HEK293 (cell line): Measurements from ENCODE around the gene DLX3.

Experiments used
- CTCF ChIA-PET: fragments of 350-600 bp; formaldehyde crosslinking; extraction: SDS; loops from one replicate; lab custom pipeline; 2021; ENCODE audit warnings: antibody characterized with exemption; lab: Yijun Ruan, JAX
- POLR2A ChIA-PET: fragments of 300-600 bp; formaldehyde crosslinking; extraction: SDS; loops from one replicate; lab custom pipeline; 2020; ENCODE audit warnings: antibody characterized with exemption, inconsistent platforms; lab: Yijun Ruan, JAX
- H3K27ac ChIP-seq: fragments of 200-500 bp; sonication (Bioruptor generic); 2 replicates; pipeline ENCODE4 v1.5.1; 2014; ENCODE audit warnings: low read depth, low read length, control low read depth, inconsistent platforms; ENCODE audit errors: extremely low read depth
- H3K36me3 ChIP-seq, 2 experiments: fragments of 200-500 bp in 1 of 2; sonication (Bioruptor generic) in 1 of 2; 1 replicate in 1 of 2; 2 replicates in 1 of 2; pipeline ENCODE4 v1.5.1; 2014 to 2017; ENCODE audit warnings: inconsistent platforms in 2 of 2, low read length in 2 of 2; ENCODE audit not compliant: control insufficient read depth in 2 of 2, insufficient read depth in 1 of 2
- H3K4me1 ChIP-seq: fragments of 200-500 bp; sonication (Bioruptor generic); 2 replicates; pipeline ENCODE4 v1.5.1; 2014; ENCODE audit warnings: mild to moderate bottlenecking, low read length, inconsistent platforms; ENCODE audit not compliant: control insufficient read depth, insufficient read depth
- H3K4me3 ChIP-seq: 2 replicates; pipeline ENCODE4 v1.5.1; 2011; ENCODE audit warnings: low read depth, mild to moderate bottlenecking, control low read depth, low read length, moderate library complexity
- H3K9me3 ChIP-seq: fragments of 200-500 bp; sonication (Bioruptor generic); 2 replicates; pipeline ENCODE4 v1.5.1; 2014; ENCODE audit warnings: low read depth, low read length, inconsistent platforms; ENCODE audit not compliant: control insufficient read depth, insufficient read depth
- EGR2 ChIP-seq: fragments of 450-650 bp; formaldehyde crosslinking; IDR thresholded peaks from 2 replicates; pipeline ENCODE4 v1.5.1; 2016; ENCODE audit warnings: low read depth, missing biosample characterization, missing genetic modification characterization
- GFI1B ChIP-seq: fragments of 450-650 bp; formaldehyde crosslinking; IDR thresholded peaks from 2 replicates; pipeline ENCODE4 v1.5.1; 2016; ENCODE audit warnings: missing biosample characterization, missing genetic modification characterization
- GLIS1 ChIP-seq: fragments of 450-650 bp; formaldehyde crosslinking; IDR thresholded peaks from 2 replicates; pipeline ENCODE4 v1.5.1; 2016; ENCODE audit warnings: missing biosample characterization, missing genetic modification characterization
- HOXC10 ChIP-seq: sonication (generic); formaldehyde crosslinking; IDR thresholded peaks from 2 replicates; pipeline ENCODE4 v1.8.1; 2023; ENCODE audit warnings: mild to moderate bottlenecking, missing genetic modification reagents
- KLF1 ChIP-seq: fragments of 450-650 bp; formaldehyde crosslinking; IDR thresholded peaks from 2 replicates; pipeline ENCODE4 v1.5.1; 2016; ENCODE audit warnings: missing biosample characterization, missing genetic modification characterization
- KLF16 ChIP-seq: fragments of 450-650 bp; formaldehyde crosslinking; IDR thresholded peaks from 2 replicates; pipeline ENCODE4 v1.5.1; 2017; ENCODE audit warnings: missing biosample characterization, missing genetic modification characterization
- KLF9 ChIP-seq: fragments of 450-650 bp; formaldehyde crosslinking; IDR thresholded peaks from 2 replicates; pipeline ENCODE4 v1.5.1; 2016; ENCODE audit warnings: missing biosample characterization, missing genetic modification characterization, low read depth
- PATZ1 ChIP-seq: fragments of 450-650 bp; formaldehyde crosslinking; IDR thresholded peaks from 2 replicates; pipeline ENCODE4 v1.5.1; 2016; ENCODE audit warnings: missing biosample characterization, missing genetic modification characterization
- PRDM10 ChIP-seq: fragments of 450-650 bp; formaldehyde crosslinking; IDR thresholded peaks from 2 replicates; pipeline ENCODE4 v1.5.1; 2016; ENCODE audit warnings: missing biosample characterization, missing genetic modification characterization
- RBAK ChIP-seq: fragments of 450-650 bp; formaldehyde crosslinking; IDR thresholded peaks from 2 replicates; pipeline ENCODE4 v1.5.1; 2016; ENCODE audit warnings: missing biosample characterization, missing genetic modification characterization
- SETDB1 ChIP-seq: IDR thresholded peaks from one replicate; pipeline ENCODE4 v1.6.1; 2017; ENCODE audit warnings: mild to moderate bottlenecking, low read length, moderate library complexity, mixed read lengths; ENCODE audit not compliant: insufficient read length
- SP2 ChIP-seq: fragments of 450-650 bp; formaldehyde crosslinking; IDR thresholded peaks from 2 replicates; pipeline ENCODE4 v1.5.1; 2016; ENCODE audit warnings: missing biosample characterization, missing genetic modification characterization
- SP7 ChIP-seq: fragments of 450-650 bp; formaldehyde crosslinking; IDR thresholded peaks from 2 replicates; pipeline ENCODE4 v1.5.1; 2016; ENCODE audit warnings: missing biosample characterization, missing genetic modification characterization
- WT1 ChIP-seq: fragments of 450-650 bp; formaldehyde crosslinking; IDR thresholded peaks from 2 replicates; pipeline ENCODE4 v1.5.1; 2016; ENCODE audit warnings: missing biosample characterization, missing genetic modification characterization
- ZBTB44 ChIP-seq: fragments of 450-650 bp; IDR thresholded peaks from 2 replicates; pipeline ENCODE4 v1.5.1; 2018; ENCODE audit warnings: missing biosample characterization, mild to moderate bottlenecking, missing genetic modification characterization
- ZFHX2 ChIP-seq: fragments of 450-650 bp; formaldehyde crosslinking; conservative IDR thresholded peaks from 2 replicates; pipeline ENCODE4 v1.5.1; 2016; ENCODE audit warnings: missing biosample characterization, missing genetic modification characterization
- ZFP3 ChIP-seq: fragments of 450-650 bp; formaldehyde crosslinking; IDR thresholded peaks from 2 replicates; pipeline ENCODE4 v1.5.1; 2016; ENCODE audit warnings: low read depth, missing biosample characterization, missing genetic modification characterization
- ZNF266 ChIP-seq: fragments of 450-650 bp; formaldehyde crosslinking; IDR thresholded peaks from 2 replicates; pipeline ENCODE4 v1.5.1; 2016; ENCODE audit warnings: missing biosample characterization, missing genetic modification characterization, low read depth
- ZNF423 ChIP-seq: fragments of 450-650 bp; formaldehyde crosslinking; IDR thresholded peaks from 2 replicates; pipeline ENCODE4 v1.5.1; 2016; ENCODE audit warnings: missing biosample characterization, missing genetic modification characterization
- ZNF621 ChIP-seq: fragments of 450-650 bp; formaldehyde crosslinking; IDR thresholded peaks from 2 replicates; pipeline ENCODE4 v1.5.1; 2017; ENCODE audit warnings: missing biosample characterization, missing genetic modification characterization
- ZNF626 ChIP-seq: fragments of 450-650 bp; sonication (Bioruptor Pico); formaldehyde crosslinking; IDR thresholded peaks from 2 replicates; pipeline ENCODE4 v1.5.1; 2018; ENCODE audit warnings: missing biosample characterization, missing genetic modification characterization, inconsistent platforms
- ZNF707 ChIP-seq: fragments of 450-650 bp; formaldehyde crosslinking; IDR thresholded peaks from 2 replicates; pipeline ENCODE4 v1.5.1; 2016; ENCODE audit warnings: missing biosample characterization, missing genetic modification characterization
- TF ChIP-seq, protein P1 (sequence below): fragments of 450-650 bp; formaldehyde crosslinking; IDR thresholded peaks from 2 replicates; pipeline ENCODE4 v1.5.1; 2017; ENCODE audit warnings: missing biosample characterization, missing genetic modification characterization

DLX3 gene

DNA sequence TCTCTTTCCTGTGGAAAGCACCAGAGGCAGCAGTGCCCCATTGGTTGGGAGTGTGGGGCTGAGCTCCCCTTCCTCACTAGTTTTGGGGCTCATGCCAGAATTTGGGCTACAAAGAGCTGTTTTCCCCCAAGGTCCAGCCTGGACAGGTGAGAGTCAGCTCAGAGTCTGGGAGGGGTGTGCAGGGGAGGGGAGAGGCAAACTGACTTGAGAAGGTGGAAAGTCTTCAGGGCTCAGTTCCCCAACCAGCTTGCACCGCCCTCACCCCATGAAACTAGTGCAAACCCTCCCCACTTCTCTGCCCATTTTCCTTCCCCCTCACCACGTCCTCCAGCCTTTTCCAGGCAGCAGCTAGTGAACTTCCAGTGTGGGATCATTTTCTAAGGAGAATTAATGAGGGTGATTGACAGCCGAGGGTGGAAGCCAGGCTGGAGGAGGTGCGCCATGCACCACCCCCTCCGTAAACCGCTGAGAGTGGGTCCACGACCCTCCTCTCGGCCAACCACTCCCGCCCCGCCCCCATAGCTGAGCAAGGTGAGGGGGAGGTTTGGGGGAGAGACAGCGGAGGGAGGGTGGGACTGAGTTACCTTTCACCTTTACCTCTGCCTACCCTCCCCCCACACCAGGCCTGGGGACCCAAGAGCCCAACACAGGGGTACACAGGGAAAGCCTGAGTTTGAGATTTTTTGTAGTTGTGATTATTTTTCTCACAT is 32.3 kb downstream of the DLX3 start (continued):
- no peak for TF ChIP-seq PRDM10 (tag by site-specific recombination)
- TF ChIP-seq GFI1B (tag by site-specific recombination): no peak
- no peak for TF ChIP-seq ZNF621
- TF ChIP-seq ZNF707 (tag by site-specific recombination): no peak
- TF ChIP-seq ZNF626 (tag by site-specific recombination): no peak
- 0 out of 2 replicates have a peak, but pooled peaks have one; percentile 9 for TF ChIP-seq SP2 (tag by site-specific recombination)
- TF ChIP-seq RBAK (tag by site-specific recombination): no peak

- H3K36me3 ChIP-seq: no peaks in the 10 kb centered on the region
- H3K4me3 ChIP-seq: no peak overlapping the region
- no peaks in the 10 kb centered on the region for H3K9me3 ChIP-seq
- ChIA-PET POLR2A (interaction anchor here (0.5 kb wide), 1 partner anchor 36 kb away, joined by 3 read pairs; the partner anchor contains the start of gene DLX3), CTCF (interaction anchor here (1.3 to 5.7 kb wide), 2 partner anchors 38 to 98 kb away, joined by 3 to 86 read pairs; partner anchors contain the start of gene DLX3)
- no peak overlapping the region for H3K27ac ChIP-seq
- H3K4me1 ChIP-seq: no peaks in the 10 kb centered on the region
- TF ChIP-seq GLIS1 (tag by site-specific recombination): no peak; the same call in 1 of the 2 replicates
- TF ChIP-seq ZNF423: no peak
- peak; percentile 67 for TF ChIP-seq ZFHX2 (tag by site-specific recombination)
- TF ChIP-seq, protein P1, sequence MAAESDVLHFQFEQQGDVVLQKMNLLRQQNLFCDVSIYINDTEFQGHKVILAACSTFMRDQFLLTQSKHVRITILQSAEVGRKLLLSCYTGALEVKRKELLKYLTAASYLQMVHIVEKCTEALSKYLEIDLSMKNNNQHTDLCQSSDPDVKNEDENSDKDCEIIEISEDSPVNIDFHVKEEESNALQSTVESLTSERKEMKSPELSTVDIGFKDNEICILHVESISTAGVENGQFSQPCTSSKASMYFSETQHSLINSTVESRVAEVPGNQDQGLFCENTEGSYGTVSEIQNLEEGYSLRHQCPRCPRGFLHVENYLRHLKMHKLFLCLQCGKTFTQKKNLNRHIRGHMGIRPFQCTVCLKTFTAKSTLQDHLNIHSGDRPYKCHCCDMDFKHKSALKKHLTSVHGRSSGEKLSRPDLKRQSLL: no peak
- TF ChIP-seq KLF1: no peak
- TF ChIP-seq KLF9 (tag by site-specific recombination): no peak
- TF ChIP-seq PATZ1 (tag by site-specific recombination): no peak
- TF ChIP-seq WT1 (tag by site-specific recombination): peak; percentile 38; the same call in 1 of the 2 replicates
- TF ChIP-seq HOXC10: no peak
- no peak for TF ChIP-seq ZNF266 (tag by site-specific recombination)
- TF ChIP-seq KLF16 (tag by site-specific recombination): no peak
- no peak for TF ChIP-seq ZBTB44 (tag by site-specific recombination)
- peak; percentile 64 for TF ChIP-seq PRDM10 (tag by site-specific recombination)
- no peak for TF ChIP-seq SETDB1
- TF ChIP-seq ZFP3 (tag by site-specific recombination): no peak
- peak; percentile 51 for TF ChIP-seq EGR2 (tag by site-specific recombination)
- peak; percentile 26; the same call in 1 of the 2 replicates for TF ChIP-seq SP7 (tag by site-specific recombination)
Measured at GRCh38 chr17:49959183-49959935, 35.7 kb downstream of the DLX3 start.
